Islet precursor cell (in vitro differentiated cells): ENCODE results near the gene MDK.
A peak's percentile ranks its signal among the peaks of the same experiment; 100 is the strongest.

ENCODE experiments used
- DNase-seq: peaks from one replicate; pipeline ENCODE4 v3.0.0-alpha.2; 2018

The MDK gene

GRCh38 chr11:46383974-46384701, 2.7 kb downstream of the MDK start:
- no peak for DNase-seq

- DNase-seq, result no peak
These were observed 3.9 kb downstream of the MDK start for GRCh38 chr11:46385169-46386004.

GRCh38 chr11:46386005-46386578, 4.6 kb downstream of the MDK start:
- no peak for DNase-seq

- peak; percentile 64 for DNase-seq
These were observed 5.2 kb downstream of the MDK start for GRCh38 chr11:46386674-46387073.

- DNase-seq, result no peak
These were observed 6.0 kb downstream of the MDK start for GRCh38 chr11:46387456-46387855.

GRCh38 chr11:46387919-46388618, 6.6 kb downstream of the MDK start:
- DNase-seq, result peak; percentile 73

GRCh38 chr11:46388619-46389449, 7.4 kb downstream of the MDK start:
- peak; percentile 68 for DNase-seq

GRCh38 chr11:46389450-46390330, 8.2 kb downstream of the MDK start:
- DNase-seq, result peak; percentile 90

- no peak for DNase-seq
These were observed 9.1 kb downstream of the MDK start for GRCh38 chr11:46390331-46391171.

- DNase-seq, result no peak
These were observed 9.7 kb downstream of the MDK start for GRCh38 chr11:46391186-46391577.

GRCh38 chr11:46391578-46392420, 10.3 kb downstream of the MDK start, which contains the start of gene CHRM4:
TSS of gene CHRM4 (minus strand) at chr11:46391776. CDS start at chr11:46386557, 5,219 bp downstream.
- peak; percentile 88 for DNase-seq

GRCh38 chr11:46392421-46393230, 11.2 kb downstream of the MDK start:
- DNase-seq, result peak; percentile 94

- no peak for DNase-seq
These were observed 11.8 kb downstream of the MDK start for GRCh38 chr11:46393231-46393616.

- DNase-seq, result no peak
These were observed 12.3 kb downstream of the MDK start for GRCh38 chr11:46393759-46394158.

GRCh38 chr11:46397526-46397925, 16.1 kb downstream of the MDK start:
- DNase-seq, result no peak

GRCh38 chr11:46402957-46403902, 21.8 kb downstream of the MDK start:
- DNase-seq, result no peak

GRCh38 chr11:46404476-46405017, 23.1 kb downstream of the MDK start:
- no peak for DNase-seq
